ENCODE results near the gene CMSS1. TPM values are rescaled to one million over a fixed set of nuclear protein-coding genes. Genes with fewer than 3 reads are reported as not detected.

CMSS1 gene
- polyA plus RNA-seq, 1 donor from 2014 or later, result 31.8 TPM

DNA sequence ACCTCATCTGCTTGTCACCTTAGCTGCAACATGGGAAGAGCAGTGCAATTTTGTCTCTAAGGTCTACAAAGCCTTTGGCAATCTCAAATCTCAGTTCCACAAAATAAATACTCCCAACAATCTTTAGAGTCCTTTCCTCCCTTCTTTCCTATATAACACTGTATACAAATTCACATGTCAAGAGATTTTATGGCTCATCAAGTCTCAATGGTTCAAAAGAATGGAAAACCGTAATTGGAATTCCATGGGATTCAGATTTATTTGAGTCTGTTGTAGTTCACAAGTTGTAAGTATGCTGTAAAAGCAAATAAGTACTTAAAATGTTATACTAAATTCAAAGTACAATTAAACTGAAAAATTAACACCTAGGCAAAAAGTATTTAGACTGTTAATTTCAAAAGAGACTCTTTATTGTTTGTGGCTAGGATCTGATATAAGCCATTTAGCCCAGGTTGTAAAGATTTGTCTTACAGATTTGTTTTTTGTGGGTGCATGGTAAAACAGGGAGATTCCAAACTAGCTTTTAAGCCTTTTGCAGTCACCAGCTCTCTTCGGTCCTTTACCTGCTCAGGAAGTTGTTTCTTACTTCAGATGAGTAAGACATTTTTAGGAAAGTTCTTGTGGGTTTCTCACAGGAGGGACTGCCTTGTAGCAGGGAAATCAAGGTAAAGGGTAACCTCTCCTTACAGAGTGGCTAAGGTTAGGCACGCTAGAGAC is 50.1 kb downstream of the CMSS1 start:
- H3K27me3 ChIP-seq (ENCODE audit: insufficient read depth, low read depth, low read length), result no peaks in the 10 kb centered on the region
- TF ChIP-seq EP300 (conservative IDR thresholded peaks at IDR 0.05; ENCODE audit: poor library complexity, severe bottlenecking) (no peak), POLR2AphosphoS5 (IDR thresholded peaks at IDR 0.05) (no peak), RAD21 (conservative IDR thresholded peaks at IDR 0.05) (no peak), MXI1 (conservative IDR thresholded peaks at IDR 0.05; ENCODE audit: poor library complexity, severe bottlenecking) (no peak), TAF1 (IDR thresholded peaks at IDR 0.05; ENCODE audit: low read depth) (no peak), EZH2 (IDR thresholded peaks at IDR 0.05; ENCODE audit: borderline replicate concordance, insufficient read depth, low read length, poor library complexity, severe bottlenecking) (no peak), SMC3 (conservative IDR thresholded peaks at IDR 0.05; ENCODE audit: poor library complexity) (no peak)
- TF ChIP-seq, protein P1, sequence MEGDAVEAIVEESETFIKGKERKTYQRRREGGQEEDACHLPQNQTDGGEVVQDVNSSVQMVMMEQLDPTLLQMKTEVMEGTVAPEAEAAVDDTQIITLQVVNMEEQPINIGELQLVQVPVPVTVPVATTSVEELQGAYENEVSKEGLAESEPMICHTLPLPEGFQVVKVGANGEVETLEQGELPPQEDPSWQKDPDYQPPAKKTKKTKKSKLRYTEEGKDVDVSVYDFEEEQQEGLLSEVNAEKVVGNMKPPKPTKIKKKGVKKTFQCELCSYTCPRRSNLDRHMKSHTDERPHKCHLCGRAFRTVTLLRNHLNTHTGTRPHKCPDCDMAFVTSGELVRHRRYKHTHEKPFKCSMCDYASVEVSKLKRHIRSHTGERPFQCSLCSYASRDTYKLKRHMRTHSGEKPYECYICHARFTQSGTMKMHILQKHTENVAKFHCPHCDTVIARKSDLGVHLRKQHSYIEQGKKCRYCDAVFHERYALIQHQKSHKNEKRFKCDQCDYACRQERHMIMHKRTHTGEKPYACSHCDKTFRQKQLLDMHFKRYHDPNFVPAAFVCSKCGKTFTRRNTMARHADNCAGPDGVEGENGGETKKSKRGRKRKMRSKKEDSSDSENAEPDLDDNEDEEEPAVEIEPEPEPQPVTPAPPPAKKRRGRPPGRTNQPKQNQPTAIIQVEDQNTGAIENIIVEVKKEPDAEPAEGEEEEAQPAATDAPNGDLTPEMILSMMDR (IDR thresholded peaks at IDR 0.05; ENCODE audit: poor library complexity, severe bottlenecking), result no peak
- TF ChIP-seq, protein P2, sequence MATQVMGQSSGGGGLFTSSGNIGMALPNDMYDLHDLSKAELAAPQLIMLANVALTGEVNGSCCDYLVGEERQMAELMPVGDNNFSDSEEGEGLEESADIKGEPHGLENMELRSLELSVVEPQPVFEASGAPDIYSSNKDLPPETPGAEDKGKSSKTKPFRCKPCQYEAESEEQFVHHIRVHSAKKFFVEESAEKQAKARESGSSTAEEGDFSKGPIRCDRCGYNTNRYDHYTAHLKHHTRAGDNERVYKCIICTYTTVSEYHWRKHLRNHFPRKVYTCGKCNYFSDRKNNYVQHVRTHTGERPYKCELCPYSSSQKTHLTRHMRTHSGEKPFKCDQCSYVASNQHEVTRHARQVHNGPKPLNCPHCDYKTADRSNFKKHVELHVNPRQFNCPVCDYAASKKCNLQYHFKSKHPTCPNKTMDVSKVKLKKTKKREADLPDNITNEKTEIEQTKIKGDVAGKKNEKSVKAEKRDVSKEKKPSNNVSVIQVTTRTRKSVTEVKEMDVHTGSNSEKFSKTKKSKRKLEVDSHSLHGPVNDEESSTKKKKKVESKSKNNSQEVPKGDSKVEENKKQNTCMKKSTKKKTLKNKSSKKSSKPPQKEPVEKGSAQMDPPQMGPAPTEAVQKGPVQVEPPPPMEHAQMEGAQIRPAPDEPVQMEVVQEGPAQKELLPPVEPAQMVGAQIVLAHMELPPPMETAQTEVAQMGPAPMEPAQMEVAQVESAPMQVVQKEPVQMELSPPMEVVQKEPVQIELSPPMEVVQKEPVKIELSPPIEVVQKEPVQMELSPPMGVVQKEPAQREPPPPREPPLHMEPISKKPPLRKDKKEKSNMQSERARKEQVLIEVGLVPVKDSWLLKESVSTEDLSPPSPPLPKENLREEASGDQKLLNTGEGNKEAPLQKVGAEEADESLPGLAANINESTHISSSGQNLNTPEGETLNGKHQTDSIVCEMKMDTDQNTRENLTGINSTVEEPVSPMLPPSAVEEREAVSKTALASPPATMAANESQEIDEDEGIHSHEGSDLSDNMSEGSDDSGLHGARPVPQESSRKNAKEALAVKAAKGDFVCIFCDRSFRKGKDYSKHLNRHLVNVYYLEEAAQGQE (IDR thresholded peaks at IDR 0.05; ENCODE audit: borderline replicate concordance), result no peak
- no peaks in the 10 kb centered on the region for H3K36me3 ChIP-seq (ENCODE audit: insufficient read depth, low read length)

DNA sequence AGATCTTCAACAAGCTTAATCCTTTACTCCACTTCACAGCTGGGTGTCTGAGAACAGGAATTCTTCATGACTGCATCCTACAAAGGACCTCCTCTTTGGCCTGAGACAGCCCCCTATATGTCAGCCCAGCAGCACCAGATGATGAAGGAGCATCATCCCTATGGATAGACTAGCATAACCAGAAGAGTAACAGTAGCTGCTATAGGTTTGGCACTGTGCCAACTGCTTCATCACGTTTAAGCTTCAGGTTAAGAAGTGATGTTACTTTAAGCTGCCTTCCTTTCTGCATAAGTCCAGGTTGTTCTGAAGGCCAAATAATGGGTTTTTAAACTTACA is 50.6 kb downstream of the CMSS1 start:
- Histone ChIP-seq H3K36me3 (ENCODE audit: insufficient read depth, low read length) (no peaks in the 10 kb centered on the region), H3F3A (ENCODE audit: insufficient read depth, low read length, poor library complexity, severe bottlenecking) (no peaks in the 10 kb centered on the region), H3K9ac (ENCODE audit: low read length) (no peak overlapping the region), H3K27ac (ENCODE audit: low read length) (no peak overlapping the region), H3K4me2 (ENCODE audit: low read length) (no peak overlapping the region), H2AFZ (ENCODE audit: low read depth, low read length) (no peak overlapping the region), H3K9me3 (ENCODE audit: low read length) (no peaks in the 10 kb centered on the region), H4K20me1 (ENCODE audit: insufficient read depth) (no peaks in the 10 kb centered on the region), H3K27me3 (ENCODE audit: insufficient read depth, low read depth, low read length) (no peaks in the 10 kb centered on the region), H3K9me2 (ENCODE audit: insufficient read depth, low read length) (no peaks in the 10 kb centered on the region), H3K79me2 (replicated peaks; ENCODE audit: insufficient read depth, low read length) (no peaks in the 10 kb centered on the region), H3K4me3 (ENCODE audit: low read length) (no peak overlapping the region)
- TF ChIP-seq RAD21 (conservative IDR thresholded peaks at IDR 0.05), result no peak
- no peak for TF ChIP-seq POLR2AphosphoS5 (IDR thresholded peaks at IDR 0.05)
- TF ChIP-seq SMC3 (conservative IDR thresholded peaks at IDR 0.05; ENCODE audit: poor library complexity), result no peak
- TF ChIP-seq TAF1 (IDR thresholded peaks at IDR 0.05; ENCODE audit: low read depth), result no peak
- no peak for TF ChIP-seq EZH2 (IDR thresholded peaks at IDR 0.05; ENCODE audit: borderline replicate concordance, insufficient read depth, low read length, poor library complexity, severe bottlenecking)
- TF ChIP-seq, protein P1 (IDR thresholded peaks at IDR 0.05; ENCODE audit: poor library complexity, severe bottlenecking), result no peak
- TF ChIP-seq, protein P2 (IDR thresholded peaks at IDR 0.05; ENCODE audit: borderline replicate concordance), result no peak
- no peak for TF ChIP-seq MXI1 (conservative IDR thresholded peaks at IDR 0.05; ENCODE audit: poor library complexity, severe bottlenecking)
- no peak for TF ChIP-seq EP300 (conservative IDR thresholded peaks at IDR 0.05; ENCODE audit: poor library complexity, severe bottlenecking)

More for the DNA sequence above, 50.1 kb downstream of the CMSS1 start:
- Histone ChIP-seq H3K9me3 (ENCODE audit: low read length) (no peaks in the 10 kb centered on the region), H4K20me1 (ENCODE audit: insufficient read depth) (no peaks in the 10 kb centered on the region), H3K9ac (ENCODE audit: low read length) (no peak overlapping the region), H2AFZ (ENCODE audit: low read depth, low read length) (no peak overlapping the region), H3K9me2 (ENCODE audit: insufficient read depth, low read length) (no peaks in the 10 kb centered on the region), H3K4me3 (ENCODE audit: low read length) (no peak overlapping the region), H3F3A (ENCODE audit: insufficient read depth, low read length, poor library complexity, severe bottlenecking) (no peaks in the 10 kb centered on the region), H3K4me2 (ENCODE audit: low read length) (no peak overlapping the region), H3K79me2 (replicated peaks; ENCODE audit: insufficient read depth, low read length) (no peaks in the 10 kb centered on the region), H3K27ac (ENCODE audit: low read length) (no peak overlapping the region)
